GM21390 (cell line): ENCODE data around the gene GLYATL2.

Source experiments
- ATAC-seq: cut with Tn5 transposase; IDR thresholded peaks from one replicate; pipeline ENCODE4 v1.9.1; 2021; ENCODE audit not compliant: unreplicated experiment

The GLYATL2 gene, protein sequence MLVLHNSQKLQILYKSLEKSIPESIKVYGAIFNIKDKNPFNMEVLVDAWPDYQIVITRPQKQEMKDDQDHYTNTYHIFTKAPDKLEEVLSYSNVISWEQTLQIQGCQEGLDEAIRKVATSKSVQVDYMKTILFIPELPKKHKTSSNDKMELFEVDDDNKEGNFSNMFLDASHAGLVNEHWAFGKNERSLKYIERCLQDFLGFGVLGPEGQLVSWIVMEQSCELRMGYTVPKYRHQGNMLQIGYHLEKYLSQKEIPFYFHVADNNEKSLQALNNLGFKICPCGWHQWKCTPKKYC

DNA sequence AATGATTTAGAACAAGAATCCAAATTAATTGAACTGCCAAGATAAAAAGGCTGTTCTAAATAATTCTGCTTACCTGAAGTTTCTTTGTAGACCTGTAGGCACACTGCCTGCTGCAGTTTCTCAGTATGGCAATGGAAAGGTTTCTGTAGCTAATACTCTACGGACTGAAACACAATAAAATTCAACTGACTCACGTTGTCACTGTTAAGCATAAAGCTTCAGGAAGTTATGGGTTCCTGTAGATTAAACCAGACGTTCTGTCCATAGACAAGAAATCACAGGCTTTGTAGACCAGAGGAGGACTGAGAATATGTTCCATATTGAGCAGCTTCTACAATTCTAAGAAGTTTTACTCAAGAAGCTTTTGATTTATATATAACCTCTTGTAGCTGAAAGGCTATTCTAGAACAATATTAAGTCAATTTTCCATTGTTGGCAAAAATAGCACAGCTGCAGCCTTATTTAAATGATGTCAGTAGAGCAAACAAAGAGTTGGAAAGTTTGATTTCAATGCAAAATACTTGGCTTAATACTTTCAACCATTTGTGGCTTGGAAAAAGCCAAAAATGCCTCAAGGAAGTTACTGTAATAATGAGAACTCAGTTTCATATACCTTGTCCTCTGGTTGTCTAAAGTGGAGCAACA lies at the start of gene GLYATL2:
Gene GLYATL2 (minus strand): TSS at position 344 of the 645 bp plus-strand sequence. CDS start 5,092 bp downstream, outside the sequence.
- ATAC-seq = no peak

DNA sequence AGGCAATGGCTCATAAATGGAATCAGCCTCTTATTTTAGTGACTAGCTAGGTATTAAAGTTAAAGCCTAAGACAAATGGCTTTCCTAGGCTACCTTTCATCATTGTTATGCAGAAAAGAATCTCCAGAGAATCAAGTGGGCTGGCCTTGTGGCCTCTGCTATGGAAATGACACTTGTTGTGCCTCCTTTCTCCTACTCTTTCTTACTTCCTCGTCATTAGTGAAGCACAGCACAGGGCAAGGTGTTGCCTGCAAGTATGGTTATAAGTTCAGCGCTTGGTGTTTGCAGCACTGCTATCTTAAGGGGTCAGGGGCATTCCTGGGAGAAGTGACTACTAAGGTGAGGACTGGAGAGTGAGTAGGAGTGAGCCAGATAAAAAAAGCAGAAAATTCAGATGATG lies 49.4 kb upstream of the GLYATL2 start:
- no peak for ATAC-seq

DNA sequence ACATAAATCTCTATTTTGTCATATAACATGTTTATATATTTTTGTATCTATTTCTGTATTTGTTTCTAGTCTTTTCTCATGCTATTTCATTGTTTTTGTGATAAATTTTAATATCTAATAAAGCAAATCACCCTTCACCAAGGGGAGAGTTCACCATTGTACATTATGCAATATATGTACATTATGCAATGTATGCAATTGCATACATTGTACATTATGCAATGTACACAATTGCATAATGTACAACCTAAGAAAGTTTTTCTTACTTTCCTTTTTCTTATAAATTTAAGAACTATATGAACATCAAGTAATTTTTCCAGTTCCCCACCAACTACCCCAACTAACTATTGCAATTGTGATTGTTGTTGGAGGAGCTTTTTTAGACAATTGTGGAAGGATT lies 44.1 kb upstream of the GLYATL2 start:
- no peak for ATAC-seq

DNA sequence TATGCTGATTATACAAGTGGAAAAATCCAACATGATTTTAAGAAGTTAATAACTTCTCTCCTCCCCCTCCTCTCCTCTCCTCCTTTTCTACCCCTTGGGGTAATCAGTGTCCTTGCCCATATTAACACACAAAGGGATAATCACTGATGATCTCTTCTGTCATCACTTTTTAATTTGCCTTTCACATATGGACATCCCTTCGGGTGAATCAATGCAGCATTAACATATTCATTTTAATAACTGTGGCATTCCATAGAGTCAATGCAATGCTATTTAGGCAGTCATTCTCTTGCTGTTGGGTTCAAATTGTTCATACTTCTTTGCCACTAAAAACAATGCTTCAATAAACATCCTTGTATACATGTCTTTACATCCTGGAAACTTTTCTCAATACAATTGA lies 42.9 kb upstream of the GLYATL2 start:
- ATAC-seq = no peak

DNA sequence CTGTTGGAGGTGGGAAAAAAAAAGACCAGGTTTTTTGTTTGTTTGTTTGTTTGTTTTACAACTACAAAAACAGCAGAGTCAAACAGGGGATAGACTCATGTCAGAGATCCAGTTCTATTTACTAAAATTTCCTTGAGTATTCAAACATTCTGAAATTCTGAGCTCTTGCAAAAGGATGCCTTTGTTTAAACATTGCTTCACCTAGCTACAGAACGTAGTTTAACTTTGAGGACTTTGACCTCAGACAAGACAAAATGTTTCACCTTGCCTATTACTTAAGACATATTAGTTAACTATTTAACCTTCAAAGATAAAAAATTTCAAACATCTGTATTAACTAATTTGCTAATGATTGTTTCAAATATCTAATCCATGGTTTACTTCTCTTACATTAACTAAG lies 36.1 kb upstream of the GLYATL2 start:
- ATAC-seq = no peak

DNA sequence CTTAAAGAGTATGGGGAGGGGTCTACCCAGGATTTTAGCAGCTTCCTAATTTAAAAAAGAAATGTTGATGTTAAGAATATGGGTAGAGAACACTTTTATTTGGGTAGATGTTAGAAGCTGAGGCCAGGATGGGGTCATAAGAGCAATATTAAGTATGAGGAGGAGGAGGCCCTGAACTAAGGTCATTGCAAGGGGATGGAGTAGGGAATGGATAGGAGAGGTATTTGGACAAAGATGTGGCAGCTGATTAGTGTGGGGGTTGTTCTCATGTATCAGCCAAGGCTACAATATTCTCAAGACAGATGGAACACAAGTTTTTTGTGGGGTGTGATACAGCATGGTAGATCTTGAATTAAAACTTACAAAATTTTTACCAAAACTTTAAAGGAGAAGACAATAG lies 35.7 kb upstream of the GLYATL2 start:
- ATAC-seq = no peak

DNA sequence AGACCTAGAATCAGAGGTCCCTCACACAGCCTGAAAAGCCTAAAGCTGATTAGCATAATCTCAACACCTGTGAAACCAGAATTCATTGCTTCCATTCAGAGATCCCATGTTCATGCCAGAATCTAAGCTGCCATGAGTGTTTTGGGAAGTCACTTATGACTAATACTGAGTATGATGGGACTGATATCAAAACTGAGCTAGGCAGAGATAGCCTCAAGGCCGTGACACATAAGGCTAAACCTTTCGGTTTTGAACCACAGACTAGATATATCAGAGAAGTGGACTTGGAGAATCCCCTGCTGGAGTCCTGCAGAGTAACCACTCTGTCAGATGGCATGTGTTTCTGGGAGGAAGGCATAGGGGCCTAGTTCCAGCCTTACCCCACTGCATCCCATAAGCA lies 23.1 kb upstream of the GLYATL2 start:
- ATAC-seq = no peak

DNA sequence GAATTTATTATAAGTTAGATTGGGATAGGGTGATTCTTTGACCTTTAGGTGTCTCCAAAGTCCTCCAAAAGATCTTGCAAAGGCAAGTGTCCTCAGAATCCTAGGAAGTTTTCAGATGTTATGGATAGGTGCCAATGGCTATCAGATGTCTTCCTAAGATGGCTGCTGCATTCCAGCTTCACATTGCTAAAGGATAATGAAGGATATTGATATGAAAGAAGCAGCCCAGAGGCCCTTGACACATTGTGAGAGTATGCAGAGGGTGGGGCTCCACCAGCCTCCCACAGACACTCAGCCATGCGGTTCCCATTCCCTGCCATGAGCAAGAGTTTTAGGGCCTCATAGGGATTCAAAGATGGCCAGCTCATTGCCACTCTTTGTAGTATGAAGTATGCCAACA lies 22.3 kb upstream of the GLYATL2 start:
- no peak for ATAC-seq

DNA sequence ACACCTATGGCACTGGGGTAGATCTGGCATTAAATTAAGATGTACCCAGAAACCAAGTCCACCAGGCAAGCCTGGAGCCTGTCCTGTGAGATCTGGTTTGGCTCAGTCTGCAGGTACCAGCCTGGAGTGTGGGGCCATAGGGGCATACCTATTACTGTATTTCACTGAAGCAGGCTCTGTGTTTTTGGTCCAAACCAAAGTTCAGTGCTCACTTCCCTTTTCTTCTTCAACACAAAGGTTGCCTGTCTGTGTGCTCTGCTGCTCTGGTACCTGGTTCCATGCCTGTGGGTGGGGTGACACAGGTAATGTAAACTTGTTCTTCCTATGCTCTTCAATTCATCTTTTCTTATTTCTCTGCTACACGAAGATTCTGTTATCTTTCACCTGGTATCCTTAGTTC lies 19.8 kb upstream of the GLYATL2 start:
- no peak for ATAC-seq

DNA sequence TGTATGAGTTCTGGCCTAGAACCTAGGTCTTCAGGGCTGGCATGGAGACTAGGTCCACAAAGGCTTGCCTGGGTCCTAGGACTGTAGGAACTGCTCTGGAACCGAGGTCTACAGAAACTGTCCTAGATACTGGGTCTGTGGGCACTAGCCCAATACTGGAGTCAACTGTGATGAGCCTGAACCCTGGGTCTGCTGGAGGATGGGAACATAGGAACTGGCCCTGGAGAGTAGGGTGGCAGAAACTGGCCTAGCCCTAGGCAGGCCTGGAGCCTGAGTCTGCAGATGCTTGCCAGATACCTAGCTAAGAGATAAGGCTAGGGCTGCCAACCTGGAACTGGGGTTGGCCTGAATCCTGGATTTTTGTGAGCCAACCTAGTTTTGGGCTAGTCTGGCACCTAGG lies 19.2 kb upstream of the GLYATL2 start:
- ATAC-seq = no peak

DNA sequence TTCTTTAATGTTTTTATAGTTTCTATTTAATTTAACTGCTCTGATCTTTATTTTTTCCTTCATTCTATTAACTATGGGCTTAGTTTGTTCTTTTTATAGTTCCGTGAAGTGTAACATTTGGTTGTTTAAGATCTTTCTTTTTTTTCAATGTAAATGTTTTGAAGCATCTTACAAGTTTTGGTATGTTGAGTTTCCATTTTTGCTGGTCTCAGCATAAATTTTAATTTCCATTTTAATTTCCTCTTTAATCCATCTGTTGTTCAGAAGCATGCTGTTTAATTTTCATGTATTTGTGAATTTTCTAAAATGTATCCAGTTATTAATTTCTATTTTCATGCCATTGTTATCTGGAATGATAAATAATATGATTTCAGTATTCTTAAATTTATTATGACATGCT lies 17.0 kb upstream of the GLYATL2 start:
- ATAC-seq = no peak

DNA sequence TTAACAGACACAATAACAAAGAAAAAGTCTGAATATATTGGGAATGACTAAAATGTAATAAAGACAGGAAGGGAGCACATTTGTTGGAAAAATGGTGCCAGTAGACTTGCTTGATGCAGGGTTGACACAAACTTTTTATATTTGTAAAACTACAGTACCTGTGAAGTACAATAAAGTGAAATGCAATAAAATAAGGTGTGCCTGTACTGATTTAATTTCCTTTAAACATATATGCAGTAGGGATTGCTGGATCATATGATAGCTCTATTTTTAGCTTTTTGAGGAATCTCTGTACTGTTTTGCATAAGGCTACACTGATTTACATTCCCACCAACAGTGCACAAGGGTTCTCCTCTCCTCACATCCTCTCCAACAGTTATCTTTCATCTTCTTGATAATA lies 12.3 kb upstream of the GLYATL2 start:
- ATAC-seq = no peak

DNA sequence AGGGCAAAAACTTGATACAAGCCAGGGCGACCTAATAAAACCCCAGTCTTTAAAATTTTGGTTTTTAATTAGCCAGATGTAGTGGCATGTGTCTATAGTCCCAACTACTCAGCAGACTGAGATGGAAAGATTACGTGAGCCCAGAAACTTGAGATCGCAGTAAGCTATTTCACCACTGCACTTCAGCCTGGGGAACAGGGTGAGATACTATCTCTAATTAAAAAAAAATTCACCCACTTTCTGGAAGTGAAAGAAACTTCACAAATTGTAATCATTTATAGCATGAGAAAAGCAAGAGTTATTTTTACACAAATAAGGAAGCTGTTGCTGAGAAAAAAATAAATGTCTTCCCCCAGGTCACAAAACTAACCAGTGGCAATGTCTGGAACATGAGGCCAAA lies 882 bp upstream of the GLYATL2 start:
- ATAC-seq = no peak

DNA sequence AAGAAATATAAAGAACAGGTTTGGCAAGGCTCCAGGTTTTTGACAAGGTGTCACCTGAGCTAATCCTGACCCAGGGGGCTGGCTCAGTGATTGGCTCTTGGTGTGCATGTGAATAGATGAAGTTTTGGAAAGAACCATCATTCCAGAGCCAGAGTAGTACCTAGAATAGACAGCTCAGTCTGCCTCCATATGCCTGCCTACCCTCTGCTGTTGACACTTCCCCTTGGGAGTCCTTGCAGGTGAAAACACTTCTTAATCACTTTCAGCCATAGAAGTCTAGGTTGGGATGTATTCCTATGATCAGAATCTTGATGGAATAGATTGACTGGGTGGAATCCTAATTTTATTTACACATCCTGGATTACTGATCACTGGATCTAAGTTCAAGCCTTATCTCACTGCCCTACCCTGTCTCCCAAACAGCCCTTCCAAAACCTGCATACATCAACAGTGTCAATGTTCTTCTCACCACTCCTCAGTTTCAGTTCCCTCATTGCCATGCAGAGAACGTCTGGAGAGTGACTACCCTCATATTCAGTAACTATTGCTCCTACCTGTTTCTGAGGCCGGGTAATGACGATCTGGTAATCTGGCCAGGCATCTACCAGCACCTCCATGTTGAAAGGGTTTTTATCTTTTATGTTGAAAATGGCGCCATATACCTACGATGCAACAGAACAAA lies 6.7 kb downstream of the GLYATL2 start:
- ATAC-seq = no peak

DNA sequence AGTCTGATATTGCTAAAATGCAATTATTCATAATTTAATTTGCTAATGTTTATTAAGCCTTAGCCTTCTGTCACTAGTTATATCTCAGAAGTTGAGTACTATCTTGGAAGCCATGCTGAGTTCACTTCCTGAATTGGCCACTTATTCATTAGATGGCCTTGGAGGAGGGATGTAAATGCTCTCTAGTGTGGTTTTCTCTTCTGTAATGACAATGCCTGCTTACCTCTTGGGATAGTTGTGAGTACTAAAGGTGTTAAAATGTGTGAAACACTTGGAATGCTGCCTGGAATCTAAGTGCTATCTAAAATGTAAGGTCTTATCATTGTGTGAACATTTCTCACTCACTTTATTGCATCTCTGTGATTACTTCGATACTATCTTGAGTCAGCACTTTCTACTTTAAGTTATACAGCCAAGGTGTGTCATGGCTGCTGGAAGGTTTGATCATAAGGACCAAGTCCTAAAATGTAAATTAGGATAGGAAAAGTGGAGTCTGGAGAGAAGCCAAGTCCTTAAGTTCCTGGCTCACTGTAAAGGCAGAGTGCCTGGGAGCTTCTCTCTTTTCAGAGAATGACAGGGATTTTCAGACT lies 12.4 kb downstream of the GLYATL2 start:
- ATAC-seq = no peak

DNA sequence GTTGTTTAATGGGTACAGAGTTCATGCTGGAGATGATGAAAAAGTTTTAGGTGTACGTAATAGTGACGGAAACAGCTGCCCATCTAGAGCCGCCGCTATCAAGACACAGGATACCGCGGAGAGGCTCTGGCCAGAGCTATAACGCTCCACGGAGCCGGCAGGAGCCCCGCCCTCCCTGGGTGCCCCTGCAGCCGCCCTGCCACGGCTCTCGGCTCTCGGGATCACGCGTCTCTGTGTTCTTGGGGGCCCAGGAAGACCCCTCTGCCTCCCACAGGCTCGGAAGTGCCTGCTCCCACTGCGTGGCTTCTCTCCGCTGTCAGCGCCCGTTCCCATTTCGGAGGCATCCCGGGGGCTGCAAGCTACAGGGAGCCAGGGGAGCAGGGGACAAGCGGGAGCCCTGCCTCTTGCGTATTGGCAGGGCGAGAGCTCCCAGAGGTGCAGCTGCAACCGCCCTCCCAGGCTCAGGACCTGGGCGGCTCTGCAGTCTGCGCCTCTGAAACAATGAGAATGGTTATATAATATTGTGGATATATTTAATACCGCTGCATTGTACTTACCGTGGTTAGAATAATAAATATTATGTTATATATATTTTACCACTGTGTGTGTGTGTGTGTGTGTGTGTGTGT lies 13.7 kb downstream of the GLYATL2 start:
- ATAC-seq = no peak

DNA sequence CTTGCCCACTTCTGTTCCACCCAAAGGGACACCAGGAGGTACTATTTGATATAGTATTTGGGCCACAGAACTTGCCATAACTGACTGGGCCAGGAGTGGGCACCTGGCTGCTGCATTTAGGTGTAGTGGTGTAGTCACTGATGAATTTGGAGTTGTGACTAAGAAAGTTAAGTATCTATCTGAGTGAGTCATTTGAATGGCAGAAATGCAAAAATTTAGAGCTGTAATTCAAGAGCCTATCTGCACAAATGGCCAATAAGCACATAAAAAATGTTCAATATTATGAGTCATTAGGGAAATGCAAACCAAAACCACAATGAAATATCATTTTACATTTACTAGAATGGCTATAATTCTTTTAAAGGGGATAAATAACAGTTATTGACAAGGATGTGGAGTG lies 14.7 kb downstream of the GLYATL2 start:
- no peak for ATAC-seq

DNA sequence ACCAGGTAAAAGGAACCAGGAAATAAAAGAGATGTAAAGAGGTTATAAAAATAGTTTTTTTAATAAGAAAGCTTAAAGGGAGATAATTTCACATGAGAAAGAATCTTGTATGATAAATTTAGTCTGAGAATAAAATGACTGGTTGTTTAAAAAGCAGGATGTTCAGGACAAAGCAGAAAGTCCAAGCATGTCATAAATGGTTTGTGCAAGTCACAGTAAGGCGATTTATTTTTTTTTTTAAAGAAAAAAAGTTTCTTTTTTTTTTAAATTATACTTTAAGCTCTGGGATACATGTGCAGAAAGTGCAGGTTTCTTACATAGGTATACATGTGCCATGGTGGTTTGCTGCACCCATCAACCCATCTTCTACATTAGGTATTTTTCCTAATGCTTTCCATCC lies 30.8 kb downstream of the GLYATL2 start:
- no peak for ATAC-seq

DNA sequence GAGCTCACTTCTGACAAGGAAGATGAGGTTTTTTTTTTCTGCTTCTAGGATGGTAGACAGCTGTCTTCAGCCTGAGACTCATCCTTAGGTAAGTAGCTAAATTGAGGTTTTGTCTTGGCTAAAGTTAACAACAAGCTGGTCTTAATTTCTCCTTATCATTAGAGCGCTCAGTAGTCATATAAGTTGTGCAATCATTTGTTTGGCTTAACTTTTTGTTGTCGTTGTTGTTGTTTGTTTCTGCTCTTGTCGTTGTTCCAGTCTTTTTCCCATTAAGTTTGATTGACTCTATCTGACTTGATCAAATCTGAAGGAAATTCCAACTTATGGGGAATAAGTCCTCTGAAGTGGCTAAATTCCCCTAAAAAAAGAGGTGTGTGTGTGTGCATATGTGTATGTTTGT lies 33.0 kb downstream of the GLYATL2 start:
- ATAC-seq = no peak

DNA sequence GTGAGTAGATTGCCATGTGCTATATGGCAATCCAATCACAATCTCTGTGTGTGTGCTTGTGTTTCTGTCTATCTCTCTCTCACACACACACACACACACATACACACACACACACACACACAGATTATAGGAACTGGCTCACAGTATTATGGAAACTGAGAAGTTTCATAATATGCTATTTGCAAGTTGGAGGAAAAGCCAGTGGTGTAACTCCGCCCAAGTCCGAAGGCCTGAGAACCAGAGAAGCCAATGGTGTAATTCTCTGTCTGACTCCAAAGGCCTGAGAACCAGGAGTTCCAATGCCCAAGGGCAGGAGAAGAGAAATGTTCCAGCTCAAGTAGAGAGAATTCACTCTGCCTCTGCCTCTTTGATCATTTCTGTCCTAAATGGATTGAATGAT lies 37.2 kb downstream of the GLYATL2 start:
- no peak for ATAC-seq

DNA sequence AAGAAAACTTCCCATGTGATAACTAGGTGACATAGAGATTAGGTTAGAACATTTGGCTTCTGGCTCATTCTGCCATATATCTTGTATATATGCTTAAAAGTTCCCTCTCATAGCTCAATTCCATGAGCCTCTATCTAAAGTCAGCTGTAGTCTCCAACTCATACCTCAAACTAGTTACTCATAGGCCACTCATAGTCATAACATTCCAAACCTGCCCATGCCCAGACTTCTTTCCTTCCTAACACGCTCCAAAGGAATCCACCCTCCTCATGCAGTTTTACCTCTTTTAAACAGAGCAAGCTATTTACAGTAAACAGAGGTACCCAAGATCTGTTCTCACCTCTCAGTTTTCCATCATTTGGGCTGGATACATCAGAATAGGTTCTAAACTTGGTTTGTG lies 39.4 kb downstream of the GLYATL2 start:
- ATAC-seq = no peak
